RWPE1 (cell line): Measurements from ENCODE around the gene TSBP1.

Experiments used
- CTCF ChIA-PET: fragments of 350-600 bp; sonication (Branson Sonifier 250); formaldehyde crosslinking; extraction: SDS; loops from one replicate; lab custom pipeline; 2021; lab: Yijun Ruan, JAX
- POLR2A ChIA-PET: fragments of 400-600 bp; formaldehyde crosslinking; extraction: SDS; loops from one replicate; lab custom pipeline; 2020; ENCODE audit warnings: antibody characterized with exemption; ENCODE audit not compliant: low non-redundant PET; lab: Yijun Ruan, JAX
- DNase-seq: peaks from one replicate; pipeline ENCODE4 v3.0.0; 2012; ENCODE audit warnings: low spot score
- H3K27ac ChIP-seq: fragments of 450-650 bp; 2 replicates; pipeline ENCODE4 v1.5.1; 2017
- CTCF ChIP-seq: fragments of 450-650 bp; conservative IDR thresholded peaks from 2 replicates; pipeline ENCODE4 v1.5.1; 2017; ENCODE audit warnings: low read depth, mild to moderate bottlenecking

Gene TSBP1

GRCh38 chr6:32396028-32396427 is 24.3 kb upstream of the TSBP1 start:
- CTCF ChIA-PET: no interaction called here
- POLR2A ChIA-PET: no interaction called here
- H3K27ac ChIP-seq: no peak overlapping the region
- no peak for TF ChIP-seq CTCF
- DNase-seq: no peak

- POLR2A ChIA-PET: no interaction called here
- no peak overlapping the region for H3K27ac ChIP-seq
- CTCF ChIA-PET: interaction anchor here (1.0 kb wide), 1 partner anchor 540 kb away, joined by 4 read pairs; no protein-coding TSS in a partner anchor
These were observed 22.1 kb upstream of the TSBP1 start for GRCh38 chr6:32393665-32394420.

GRCh38 chr6:32391505-32391904 is 19.8 kb upstream of the TSBP1 start:
- DNase-seq: no peak
- POLR2A ChIA-PET: no interaction called here
- H3K27ac ChIP-seq: no peak overlapping the region
- no peak for TF ChIP-seq CTCF
- CTCF ChIA-PET: no interaction called here

More at GRCh38 chr6:32393665-32394420, 22.1 kb upstream of the TSBP1 start:
- DNase-seq: no peak
- TF ChIP-seq CTCF: no peak

GRCh38 chr6:32387589-32388340 is 16.1 kb upstream of the TSBP1 start:
- ChIA-PET CTCF (no interaction called here), POLR2A (no interaction called here)
- DNase-seq: no peak
- H3K27ac ChIP-seq: no peak overlapping the region
- TF ChIP-seq CTCF: no peak

GRCh38 chr6:32386040-32386439 is 14.3 kb upstream of the TSBP1 start:
- POLR2A ChIA-PET: interaction anchor here (0.6 kb wide), 1 partner anchor 18 kb away, joined by 5 read pairs; no protein-coding TSS in a partner anchor
- no peak for DNase-seq
- CTCF ChIA-PET: no interaction called here

More at GRCh38 chr6:32386040-32386439, 14.3 kb upstream of the TSBP1 start:
- no peak for TF ChIP-seq CTCF
- H3K27ac ChIP-seq: no peak overlapping the region
